ENCODE data around the gene AMOTL1.

AMOTL1 gene

GRCh38 chr11:94747146-94747545 lies 21.0 kb upstream of the AMOTL1 start:
- no peak for DNase-seq

GRCh38 chr11:94747601-94748041 lies 20.5 kb upstream of the AMOTL1 start:
- DNase-seq = no peak

GRCh38 chr11:94749369-94749768 lies 18.8 kb upstream of the AMOTL1 start:
- DNase-seq = no peak

GRCh38 chr11:94750319-94751217 lies 17.6 kb upstream of the AMOTL1 start:
- no peak for DNase-seq

- no peak for DNase-seq
Observed at GRCh38 chr11:94751218-94751609, 16.9 kb upstream of the AMOTL1 start.

GRCh38 chr11:94751786-94752185 lies 16.4 kb upstream of the AMOTL1 start:
- DNase-seq = no peak

- DNase-seq = no peak
Observed at GRCh38 chr11:94753630-94754029, 14.5 kb upstream of the AMOTL1 start.

- DNase-seq = no peak
Observed at GRCh38 chr11:94754335-94754734, 13.8 kb upstream of the AMOTL1 start.

GRCh38 chr11:94754819-94755218 lies 13.3 kb upstream of the AMOTL1 start:
- DNase-seq = no peak

- no peak for DNase-seq
Observed at GRCh38 chr11:94755494-94755893, 12.7 kb upstream of the AMOTL1 start.

- DNase-seq = no peak
Observed at GRCh38 chr11:94757037-94757735, 11.0 kb upstream of the AMOTL1 start.

- DNase-seq = no peak
Observed at GRCh38 chr11:94758666-94759065, 9.5 kb upstream of the AMOTL1 start.

- no peak for DNase-seq
Observed at GRCh38 chr11:94759522-94759921, 8.6 kb upstream of the AMOTL1 start.

GRCh38 chr11:94760296-94760695 lies 7.9 kb upstream of the AMOTL1 start:
- no peak for DNase-seq

- no peak for DNase-seq
Observed at GRCh38 chr11:94762208-94762607, 5.9 kb upstream of the AMOTL1 start.

GRCh38 chr11:94762995-94763394 lies 5.2 kb upstream of the AMOTL1 start:
- no peak for DNase-seq

GRCh38 chr11:94766713-94767206 lies 1.4 kb upstream of the AMOTL1 start:
- DNase-seq = no peak

GRCh38 chr11:94767291-94767690 lies 865 bp upstream of the AMOTL1 start:
- DNase-seq = no peak

GRCh38 chr11:94768602-94769541 lies 716 bp downstream of the AMOTL1 start:
- DNase-seq = peak; percentile 84

- DNase-seq = no peak
Observed at GRCh38 chr11:94769880-94770279, 1.7 kb downstream of the AMOTL1 start.

GRCh38 chr11:94770563-94771120 lies 2.5 kb downstream of the AMOTL1 start:
- no peak for DNase-seq

GRCh38 chr11:94771390-94771789 lies 3.2 kb downstream of the AMOTL1 start:
- DNase-seq = no peak
